PC-3 (cell line): ENCODE measurements around the gene BACE1. TPM values are rescaled to one million over a fixed set of nuclear protein-coding genes. Genes with fewer than 3 reads are reported as not detected.

Experiments used
- ATAC-seq: fragments of 200-7000 bp; cut with Tn5 transposase; 2 replicates; pipeline ENCODE4 v1.9.1; 2020; ENCODE audit warnings: mild to moderate bottlenecking, moderate library complexity
- BruUV-seq: library from RNA; stranded (reverse); fragments of 400-500 nt; replicated peaks from 2 replicates; lab custom pipeline; 2021; lab: Mats Ljungman, UMichigan
- CTCF ChIA-PET: fragments of 300-600 bp; sonication (Branson Sonifier 250); formaldehyde crosslinking; loops from one replicate; lab custom pipeline; 2022; ENCODE audit warnings: antibody characterized with exemption; lab: Charles Lee
- POLR2A ChIA-PET: fragments of 300-600 bp; sonication (Branson Sonifier 250); formaldehyde crosslinking; loops from one replicate; lab custom pipeline; 2022; ENCODE audit warnings: antibody characterized with exemption; ENCODE audit not compliant: unreplicated experiment; lab: Charles Lee
- DNase-seq: peaks from one replicate; pipeline ENCODE4 v3.0.0-alpha.2; 2015
- H2AFZ ChIP-seq: fragments of 300-600 bp; sonication (generic); 2 replicates; pipeline ENCODE4 v1.6.0; 2016; ENCODE audit warnings: antibody characterized with exemption, low read length
- H3F3A ChIP-seq: fragments of 300-600 bp; sonication (generic); one replicate; pipeline ENCODE4 v1.6.0; 2017; ENCODE audit warnings: antibody characterized with exemption, low read length, control low read depth, mild to moderate bottlenecking; ENCODE audit not compliant: unreplicated experiment
- H3K27ac ChIP-seq: fragments of 300-600 bp; sonication (generic); 2 replicates; pipeline ENCODE4 v1.5.1; 2016; ENCODE audit warnings: mild to moderate bottlenecking, low read length
- H3K27me3 ChIP-seq: fragments of 300-600 bp; sonication (generic); 2 replicates; pipeline ENCODE4 v1.6.1; 2016; ENCODE audit warnings: low read length, mixed read lengths
- H3K36me3 ChIP-seq: fragments of 300-600 bp; sonication (generic); 2 replicates; pipeline ENCODE4 v1.6.1; 2016; ENCODE audit warnings: low read depth, mixed run types, low read length, mixed read lengths
- H3K4me1 ChIP-seq: fragments of 300-600 bp; sonication (generic); 2 replicates; pipeline ENCODE4 v1.5.1; 2016; ENCODE audit warnings: low read length; ENCODE audit not compliant: insufficient read depth
- H3K4me2 ChIP-seq: fragments of 300-600 bp; sonication (generic); 2 replicates; pipeline ENCODE4 v1.6.0; 2016; ENCODE audit warnings: low read length
- H3K4me3 ChIP-seq: fragments of 300-600 bp; sonication (generic); 2 replicates; pipeline ENCODE4 v1.5.1; 2016; ENCODE audit warnings: mild to moderate bottlenecking, low read length, mixed read lengths
- H3K79me2 ChIP-seq: fragments of 300-600 bp; sonication (generic); 2 replicates; pipeline ENCODE4 v1.6.1; 2017; ENCODE audit warnings: low read length, mixed read lengths
- H3K9ac ChIP-seq: fragments of 300-600 bp; sonication (generic); 2 replicates; pipeline ENCODE4 v1.6.0; 2016; ENCODE audit warnings: mild to moderate bottlenecking, low read length
- H3K9me2 ChIP-seq: fragments of 300-600 bp; sonication (generic); replicated peaks from 2 replicates; pipeline ENCODE4 v1.6.1; 2016; ENCODE audit warnings: mixed run types, low read length, mixed read lengths
- H3K9me3 ChIP-seq: fragments of 300-600 bp; sonication (generic); 2 replicates; pipeline ENCODE4 v1.6.1; 2016; ENCODE audit warnings: low read length, mixed read lengths
- H4K20me1 ChIP-seq: fragments of 300-600 bp; sonication (generic); 2 replicates; pipeline ENCODE4 v1.6.1; 2016; ENCODE audit warnings: low read length, mixed read lengths
- EZH2 ChIP-seq: fragments of 300-600 bp; sonication (generic); IDR thresholded peaks from one replicate; pipeline ENCODE4 v1.6.1; 2017; ENCODE audit warnings: antibody characterized with exemption, mild to moderate bottlenecking, low read length; ENCODE audit not compliant: unreplicated experiment
- EZH2phosphoT487 ChIP-seq: fragments of 300-600 bp; sonication (generic); IDR thresholded peaks from 2 replicates; pipeline ENCODE4 v1.6.1; 2018; ENCODE audit warnings: mild to moderate bottlenecking, antibody characterized with exemption, low read length, borderline replicate concordance
- intact Hi-C: fragments of 100-400 bp; cut with micrococcal nuclease; formaldehyde crosslinking; loops from 2 replicates; pipeline ENCODE4 v1.9.0; 2023
- total RNA-seq: library from RNA; depleted of rRNA; stranded (reverse); fragments of >200 nt; gene quantifications from 2 replicates; pipeline ENCODE4 v1.2.3, GENCODE V29; 2014
- TF ChIP-seq, protein P1 (sequence below): fragments of 300-600 bp; sonication (generic); conservative IDR thresholded peaks from 2 replicates; pipeline ENCODE4 v1.5.1; 2017; ENCODE audit warnings: antibody characterized with exemption, low read depth, mild to moderate bottlenecking, low read length

BACE1 gene
- total RNA-seq, 1 experiment from 2014 or later = 16.8 TPM

- H2AFZ ChIP-seq = no peak overlapping the region
Measured at GRCh38 chr11:117284053-117284452, 32.0 kb downstream of the BACE1 start.

GRCh38 chr11:117282956-117283355 lies 33.1 kb downstream of the BACE1 start:
- ChIA-PET CTCF (no interaction called here), POLR2A (interaction anchor here (0.7 kb wide), 1 partner anchor 27 kb away, joined by 3 read pairs; no protein-coding TSS in a partner anchor)
- intact Hi-C loops = no loop called here
- no peaks in the 10 kb centered on the region for H4K20me1 ChIP-seq
- H3F3A ChIP-seq = peaks cover 5% of the 10 kb centered on the region
- H2AFZ ChIP-seq = no peak overlapping the region
- H3K9ac ChIP-seq = no peak overlapping the region
- TF ChIP-seq, protein P1, sequence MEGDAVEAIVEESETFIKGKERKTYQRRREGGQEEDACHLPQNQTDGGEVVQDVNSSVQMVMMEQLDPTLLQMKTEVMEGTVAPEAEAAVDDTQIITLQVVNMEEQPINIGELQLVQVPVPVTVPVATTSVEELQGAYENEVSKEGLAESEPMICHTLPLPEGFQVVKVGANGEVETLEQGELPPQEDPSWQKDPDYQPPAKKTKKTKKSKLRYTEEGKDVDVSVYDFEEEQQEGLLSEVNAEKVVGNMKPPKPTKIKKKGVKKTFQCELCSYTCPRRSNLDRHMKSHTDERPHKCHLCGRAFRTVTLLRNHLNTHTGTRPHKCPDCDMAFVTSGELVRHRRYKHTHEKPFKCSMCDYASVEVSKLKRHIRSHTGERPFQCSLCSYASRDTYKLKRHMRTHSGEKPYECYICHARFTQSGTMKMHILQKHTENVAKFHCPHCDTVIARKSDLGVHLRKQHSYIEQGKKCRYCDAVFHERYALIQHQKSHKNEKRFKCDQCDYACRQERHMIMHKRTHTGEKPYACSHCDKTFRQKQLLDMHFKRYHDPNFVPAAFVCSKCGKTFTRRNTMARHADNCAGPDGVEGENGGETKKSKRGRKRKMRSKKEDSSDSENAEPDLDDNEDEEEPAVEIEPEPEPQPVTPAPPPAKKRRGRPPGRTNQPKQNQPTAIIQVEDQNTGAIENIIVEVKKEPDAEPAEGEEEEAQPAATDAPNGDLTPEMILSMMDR = no peak
- no peak for TF ChIP-seq EZH2
- TF ChIP-seq EZH2phosphoT487 = no peak
- no peaks in the 10 kb centered on the region for H3K79me2 ChIP-seq
- no peaks in the 10 kb centered on the region for H3K9me2 ChIP-seq
- DNase-seq (no peak), ATAC-seq (no peak)
- no peaks in the 10 kb centered on the region for H3K9me3 ChIP-seq
- H3K4me2 ChIP-seq = no peak overlapping the region
- no peak overlapping the region for H3K27ac ChIP-seq
- H3K27me3 ChIP-seq = no peaks in the 10 kb centered on the region
- peaks cover 14% of the 10 kb centered on the region; the same call in 1 of the 2 replicates for H3K36me3 ChIP-seq
- no TSS peak for BruUV-seq
- peaks cover 17% of the 10 kb centered on the region for H3K4me1 ChIP-seq
- H3K4me3 ChIP-seq = no peak overlapping the region

More at GRCh38 chr11:117284053-117284452, 32.0 kb downstream of the BACE1 start:
- Histone ChIP-seq H3K4me3 (no peak overlapping the region), H3K4me2 (no peak overlapping the region), H3K27ac (no peak overlapping the region), H3K36me3 (peaks cover 14% of the 10 kb centered on the region; the same call in 1 of the 2 replicates), H3K79me2 (no peaks in the 10 kb centered on the region), H4K20me1 (no peaks in the 10 kb centered on the region), H3K9me3 (no peaks in the 10 kb centered on the region), H3K9me2 (no peaks in the 10 kb centered on the region), H3K27me3 (no peaks in the 10 kb centered on the region), H3K9ac (no peak overlapping the region), H3F3A (peaks cover 5% of the 10 kb centered on the region), H3K4me1 (peaks cover 17% of the 10 kb centered on the region)
- ChIA-PET CTCF (no interaction called here), POLR2A (no interaction called here)
- TF ChIP-seq, protein P1 = no peak
- TF ChIP-seq EZH2phosphoT487 (no peak), EZH2 (no peak)
- DNase-seq (no peak), ATAC-seq (no peak)
- BruUV-seq = no TSS peak
- intact Hi-C loops = no loop called here

DNA sequence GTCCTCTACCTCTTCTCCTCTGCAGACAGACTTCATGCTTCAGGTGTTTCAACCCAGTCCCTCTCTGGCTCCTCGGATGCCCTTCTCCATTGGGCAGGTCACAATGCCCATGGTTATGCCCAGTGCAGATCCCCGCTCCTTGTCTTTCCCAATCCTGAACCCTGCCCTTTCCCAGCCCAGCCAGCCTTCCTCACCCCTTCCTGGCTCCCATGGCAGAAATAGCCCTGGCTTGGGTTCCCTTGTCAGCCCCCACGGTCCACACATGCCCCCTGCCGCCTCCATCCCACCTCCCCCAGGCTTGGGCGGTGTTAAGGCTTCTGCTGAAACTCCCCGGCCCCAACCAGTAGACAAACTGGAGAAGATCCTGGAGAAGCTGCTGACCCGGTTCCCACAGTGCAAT lies 34.2 kb downstream of the BACE1 start:
- Histone ChIP-seq H3F3A (peaks cover 5% of the 10 kb centered on the region), H3K9ac (no peak overlapping the region), H3K79me2 (no peaks in the 10 kb centered on the region), H3K9me3 (no peaks in the 10 kb centered on the region), H3K27ac (peak overlapping the region; percentile 66), H2AFZ (no peak overlapping the region), H3K27me3 (no peaks in the 10 kb centered on the region), H4K20me1 (no peaks in the 10 kb centered on the region), H3K4me2 (no peak overlapping the region), H3K4me1 (peaks cover 17% of the 10 kb centered on the region), H3K4me3 (no peak overlapping the region), H3K9me2 (no peaks in the 10 kb centered on the region), H3K36me3 (peaks cover 14% of the 10 kb centered on the region; the same call in 1 of the 2 replicates)
- DNase-seq = no peak
- intact Hi-C loops = loop anchor here (1.0 kb wide), 3 partner anchors 23 to 43 kb away; partner anchors contain the start of gene BACE1
- TF ChIP-seq EZH2phosphoT487 (no peak), EZH2 (no peak)
- TF ChIP-seq, protein P1 = no peak
- POLR2A ChIA-PET = no interaction called here
- TSS peak; percentile 30 for BruUV-seq
- ATAC-seq = no peak
- CTCF ChIA-PET = no interaction called here
